GM18909 (cell line): ENCODE data around the gene UBASH3A.

Source experiments
- ATAC-seq: cut with Tn5 transposase; IDR thresholded peaks from one replicate; pipeline ENCODE4 v1.9.1; 2021; ENCODE audit warnings: mild to moderate bottlenecking; ENCODE audit not compliant: unreplicated experiment, poor library complexity

UBASH3A gene

GRCh38 chr21:42388740-42389448 is 14.8 kb upstream of the UBASH3A start:
- ATAC-seq = no peak

DNA sequence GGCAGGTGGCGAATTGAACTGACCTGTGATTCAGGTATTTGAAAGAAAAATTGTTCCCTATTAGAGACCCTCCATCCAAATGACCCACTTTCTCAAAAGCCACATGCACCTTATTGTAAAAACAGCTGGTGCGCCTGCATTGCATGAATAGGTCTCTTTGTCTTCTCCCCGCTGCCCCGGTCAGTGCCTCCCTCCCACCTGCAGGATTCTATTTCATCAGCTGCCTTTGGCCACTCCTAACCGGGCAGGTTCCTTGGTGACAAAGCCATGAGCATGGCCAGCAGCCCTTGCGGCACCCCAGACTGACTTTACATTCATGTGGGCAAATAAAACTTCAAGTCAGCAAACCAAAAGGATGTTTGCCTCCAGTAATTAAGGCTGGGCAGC is 14.3 kb upstream of the UBASH3A start:
- no peak for ATAC-seq

DNA sequence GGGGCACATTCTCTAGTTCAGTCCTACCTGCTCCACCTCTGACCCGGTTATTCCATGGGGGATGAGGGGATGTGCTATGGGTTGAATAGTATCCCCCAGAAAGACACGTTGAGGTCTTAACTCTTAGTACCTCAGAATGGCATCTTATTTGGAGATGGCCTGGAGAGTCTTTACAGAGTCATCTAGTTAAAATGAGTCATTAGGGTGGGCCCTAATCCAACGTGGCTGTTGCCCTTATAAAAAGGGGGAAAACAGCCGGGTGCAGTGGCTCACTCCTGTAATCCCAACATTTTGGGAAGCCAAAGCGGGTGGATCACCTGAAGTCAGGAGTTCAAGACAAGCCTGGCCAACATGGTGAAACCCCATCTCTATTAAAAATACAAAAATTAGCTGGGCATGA is 13.5 kb upstream of the UBASH3A start:
- no peak for ATAC-seq

DNA sequence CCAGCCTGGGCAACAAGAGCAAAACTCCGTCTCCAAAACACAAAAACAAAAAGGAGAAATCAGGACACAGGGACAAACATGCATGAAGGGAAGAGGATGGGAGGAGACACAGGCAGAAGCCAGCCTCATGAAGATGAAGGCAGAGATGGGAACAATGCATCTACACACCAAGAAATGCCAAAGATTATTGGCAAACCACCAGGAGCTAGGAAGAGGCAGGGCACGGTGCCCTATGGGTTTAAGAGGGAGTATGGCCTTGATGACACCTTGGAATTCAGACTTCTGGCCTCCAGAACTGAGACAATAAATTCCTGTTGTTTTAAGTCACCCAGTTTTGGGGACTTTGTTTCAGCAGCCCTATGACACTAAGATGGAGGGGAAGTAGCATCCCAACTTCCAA is 13.0 kb upstream of the UBASH3A start:
- ATAC-seq = no peak

GRCh38 chr21:42391297-42391696 is 12.4 kb upstream of the UBASH3A start:
- ATAC-seq = no peak

DNA sequence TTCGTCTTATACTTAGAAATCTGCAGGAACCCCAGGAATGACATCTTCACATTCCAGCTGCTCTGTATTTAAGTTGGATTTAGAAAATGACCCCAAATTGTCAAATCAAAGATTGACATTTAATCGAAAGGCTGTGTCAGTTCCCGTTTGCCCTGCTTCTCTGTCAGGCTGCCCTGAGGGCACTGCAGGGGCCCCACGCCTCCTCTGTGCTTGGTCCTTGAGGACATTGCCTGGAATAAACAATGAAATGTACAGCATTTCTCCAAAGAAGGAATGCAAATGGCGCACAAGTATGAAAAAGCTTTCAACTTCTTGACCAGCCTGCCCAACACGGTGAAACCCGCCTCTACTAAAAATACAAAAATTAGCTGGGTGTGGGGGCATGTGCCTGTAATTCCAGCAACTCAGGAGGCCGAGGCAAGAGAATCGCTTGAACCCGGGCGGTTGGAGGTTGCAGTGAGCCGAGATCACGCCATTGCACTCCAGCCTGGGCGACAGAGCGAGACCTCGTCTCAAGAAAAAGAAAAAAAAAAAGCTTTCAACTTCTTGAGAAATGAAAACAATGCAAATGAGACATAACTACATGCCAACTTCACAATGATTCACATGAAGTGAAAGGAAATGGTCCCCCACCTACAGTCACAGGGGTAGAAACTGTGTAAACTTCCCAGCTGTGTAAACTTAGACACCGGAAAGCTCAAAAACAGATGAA is 10.8 kb upstream of the UBASH3A start:
- no peak for ATAC-seq

DNA sequence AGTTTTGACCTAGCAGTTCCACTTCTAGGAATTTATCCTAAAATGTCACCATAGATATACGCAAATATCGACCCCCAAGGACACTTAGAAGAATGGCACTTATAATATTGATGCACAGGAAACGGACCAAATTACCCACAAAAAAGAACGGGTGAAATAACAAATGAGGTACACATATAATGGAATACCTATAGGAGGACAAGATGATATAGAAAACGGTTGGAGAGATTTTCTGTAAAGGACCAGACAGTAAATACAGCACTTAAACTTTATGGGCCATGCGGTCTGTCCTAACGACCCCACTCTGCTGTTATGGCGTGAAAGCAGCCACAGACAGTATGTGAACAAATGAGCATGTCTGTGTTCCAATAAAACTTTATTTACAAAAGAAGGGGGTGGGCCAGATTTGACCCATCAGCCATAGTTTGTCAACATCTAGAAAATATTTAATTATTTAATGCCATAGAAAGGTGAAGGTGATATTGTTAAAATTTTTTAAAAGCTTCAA is 10.2 kb upstream of the UBASH3A start:
- no peak for ATAC-seq

GRCh38 chr21:42395302-42395701 is 8.4 kb upstream of the UBASH3A start:
- ATAC-seq = no peak

- no peak for ATAC-seq
Observed at GRCh38 chr21:42395905-42396651, 7.6 kb upstream of the UBASH3A start, which contains the start of gene TMPRSS3. Gene TMPRSS3, minus strand, starts transcription at chr21:42396052. Its CDS starts 635 bp downstream, at chr21:42395417.

GRCh38 chr21:42396799-42397745 is 6.6 kb upstream of the UBASH3A start:
- no peak for ATAC-seq

DNA sequence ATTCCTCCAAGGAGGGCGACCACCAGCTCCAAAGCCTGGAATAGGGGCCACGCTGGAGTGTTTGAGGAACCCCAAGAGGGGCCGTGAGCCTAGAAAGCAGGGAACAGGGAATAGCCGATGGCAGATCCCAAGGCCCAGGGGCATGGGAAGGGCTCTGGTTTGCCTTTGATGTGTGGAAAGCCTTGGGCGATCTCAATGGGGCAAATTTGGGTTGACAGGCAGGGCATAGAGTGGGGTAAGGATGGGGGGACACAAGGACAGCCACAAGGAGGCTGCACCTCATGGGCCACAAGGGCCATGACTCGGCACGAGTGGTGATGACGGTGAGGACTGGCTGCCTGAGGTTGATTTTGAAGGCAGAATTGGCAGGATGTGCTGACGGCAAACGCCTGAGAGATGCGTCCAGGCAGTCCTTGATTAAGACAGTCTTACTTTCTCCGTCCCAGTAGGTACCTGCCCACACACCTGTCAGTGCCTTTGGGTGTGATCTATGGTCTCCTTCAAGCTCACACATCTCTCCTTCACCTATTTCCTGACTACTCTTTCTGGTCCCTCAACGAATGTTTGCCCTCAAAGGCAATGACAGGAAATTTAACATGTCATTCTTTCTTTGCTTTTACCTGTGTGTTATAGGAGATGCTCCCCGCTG is 5.8 kb upstream of the UBASH3A start:
- ATAC-seq = no peak

DNA sequence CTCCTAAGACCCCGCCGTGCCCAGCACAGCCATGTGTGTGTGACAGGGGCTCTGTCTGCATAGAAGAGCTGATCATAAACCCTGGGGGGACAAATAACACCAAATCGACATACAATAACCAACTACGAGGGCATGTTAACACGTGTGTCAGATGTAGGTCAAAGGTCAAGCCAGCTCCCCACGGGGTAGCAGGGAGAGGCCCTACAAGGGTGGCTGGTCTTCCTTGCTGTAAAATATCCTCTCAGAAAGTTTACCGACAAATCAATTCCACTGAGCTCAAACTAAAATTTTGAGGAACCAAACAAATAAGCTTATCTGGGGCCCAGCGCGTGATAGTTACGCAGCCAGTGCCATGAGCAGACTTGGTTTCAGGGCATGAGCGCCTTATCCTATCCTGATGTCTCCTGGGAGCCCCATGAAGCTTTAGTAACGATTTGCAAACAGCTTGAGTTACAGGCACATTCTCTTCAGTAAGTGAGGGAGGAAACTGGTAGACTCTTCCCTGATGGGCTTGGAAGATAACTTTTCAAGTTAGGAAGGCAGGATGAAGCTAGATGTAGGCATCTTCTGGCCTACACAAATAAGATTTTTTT is 5.2 kb upstream of the UBASH3A start:
- ATAC-seq = no peak

DNA sequence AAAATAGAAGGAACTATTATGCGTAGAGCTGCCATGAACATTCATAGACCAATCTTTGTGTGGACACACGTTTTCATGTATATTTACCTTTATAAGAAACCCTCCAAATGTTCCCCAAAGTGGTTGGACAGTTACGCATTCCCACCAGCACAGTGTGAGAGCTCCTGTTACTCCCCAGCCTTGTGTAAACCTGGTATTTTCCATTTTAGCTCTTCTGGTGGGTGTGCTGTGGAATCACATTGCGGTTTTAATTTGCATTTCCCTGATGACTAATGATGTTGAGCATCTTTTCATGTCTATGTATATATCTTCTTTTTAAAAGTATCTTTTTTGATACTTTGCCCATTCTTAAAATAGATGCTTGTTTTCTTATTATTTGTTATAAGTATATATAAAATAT is 3.2 kb upstream of the UBASH3A start:
- ATAC-seq = no peak

- no peak for ATAC-seq
Observed at GRCh38 chr21:42401154-42401553, 2.5 kb upstream of the UBASH3A start.

DNA sequence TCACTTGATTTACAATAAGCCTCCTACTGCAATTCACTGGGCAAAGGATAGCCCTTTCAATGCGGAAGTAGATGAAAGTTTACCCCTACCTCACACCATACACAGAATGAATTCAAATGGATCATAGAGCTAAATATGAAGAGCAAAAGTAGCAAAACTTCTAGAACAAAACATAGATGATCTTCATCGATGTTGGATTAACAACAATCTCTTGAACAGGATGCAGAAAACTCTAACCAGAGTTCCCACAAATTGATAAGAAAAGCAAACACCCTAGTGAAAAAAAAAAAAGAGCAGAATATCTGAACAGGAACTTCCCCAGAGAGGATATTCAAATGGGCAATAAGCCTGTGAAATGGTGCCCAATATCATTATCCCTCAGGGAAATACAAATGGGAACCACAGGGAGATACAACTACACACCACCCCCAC is 1.9 kb upstream of the UBASH3A start:
- no peak for ATAC-seq

GRCh38 chr21:42404539-42404938 is 837 bp downstream of the UBASH3A start:
- no peak for ATAC-seq

DNA sequence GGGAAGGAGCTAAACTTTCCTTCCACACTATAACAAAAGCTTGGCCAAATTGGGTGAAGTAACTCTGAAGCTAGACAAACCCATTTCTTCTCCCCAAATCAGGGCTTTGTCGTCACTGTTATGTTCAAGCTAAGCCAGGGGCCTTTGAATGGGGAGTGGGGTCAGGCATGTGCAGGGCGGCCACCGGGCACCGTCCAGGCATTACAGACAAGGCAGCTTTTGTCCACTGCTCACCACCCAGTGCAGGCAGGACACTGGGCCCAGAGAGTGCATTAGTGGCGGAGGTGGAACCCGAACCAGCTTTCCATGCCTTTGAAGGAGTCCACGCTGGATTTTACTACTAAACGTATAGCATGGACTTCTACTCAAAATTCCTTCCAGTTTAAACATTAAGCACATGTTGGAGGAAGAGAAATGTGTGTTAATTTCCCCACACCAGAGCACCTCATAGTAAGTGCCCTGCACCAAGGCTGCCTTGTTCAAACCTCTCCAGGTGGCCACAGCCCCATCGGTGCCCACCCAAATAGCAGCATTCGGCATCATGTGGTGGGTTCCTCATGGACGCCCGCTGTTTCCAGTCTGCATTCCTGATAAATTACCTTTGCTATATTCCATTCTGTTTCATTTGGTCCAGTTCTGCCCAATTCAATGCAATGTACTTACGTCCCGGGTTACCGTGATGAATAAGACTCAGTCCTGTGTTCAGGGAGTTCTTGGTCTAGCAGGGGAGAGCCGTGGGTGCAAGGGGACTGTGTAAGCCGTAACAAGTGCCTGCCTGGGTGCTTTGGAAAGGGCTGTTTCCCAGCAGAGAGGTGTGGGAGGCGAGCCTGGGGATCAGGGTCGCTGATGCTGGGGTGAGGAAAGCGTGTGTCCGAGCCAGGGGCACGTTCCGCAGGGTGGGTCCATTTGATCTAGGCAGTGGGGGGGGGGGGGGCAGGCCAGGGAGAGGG is 1.6 kb downstream of the UBASH3A start:
- ATAC-seq = no peak

DNA sequence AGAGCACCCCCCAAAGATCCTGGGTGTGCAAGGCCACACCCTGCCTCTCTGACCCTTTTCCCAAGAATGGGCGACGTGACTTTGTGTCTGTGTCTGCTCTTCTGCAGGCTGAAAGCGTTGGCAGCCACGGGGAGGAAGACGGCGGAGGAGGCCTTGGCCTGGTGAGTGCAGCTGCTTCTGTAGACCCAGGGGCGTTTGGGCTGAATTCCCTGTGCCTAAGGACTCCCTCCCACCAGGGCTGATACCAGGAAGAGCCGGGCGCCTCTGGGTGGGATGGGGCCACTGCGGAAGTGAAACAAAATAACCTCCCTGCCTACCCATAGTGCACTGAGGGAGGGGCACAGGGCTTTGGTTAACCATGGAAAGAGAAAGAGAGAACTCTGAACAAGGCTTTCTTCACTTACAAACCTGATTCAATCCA is 2.5 kb downstream of the UBASH3A start:
- ATAC-seq = no peak
